Amygdala (tissue), 56 donors: ENCODE results near the gene CNR2.
A peak's percentile ranks its signal among the peaks of the same experiment; 100 is the strongest.
"Not testable (repeated sequence)": the region's sequence is repeated elsewhere in the genome, so short reads cannot be mapped to it uniquely, and the experiment has no call there.

Experiments used
- DNase-seq, 56 donors: peaks; one replicate each; lab custom pipeline; 2025; lab: John Stamatoyannopoulos, UW

Gene CNR2

DNA sequence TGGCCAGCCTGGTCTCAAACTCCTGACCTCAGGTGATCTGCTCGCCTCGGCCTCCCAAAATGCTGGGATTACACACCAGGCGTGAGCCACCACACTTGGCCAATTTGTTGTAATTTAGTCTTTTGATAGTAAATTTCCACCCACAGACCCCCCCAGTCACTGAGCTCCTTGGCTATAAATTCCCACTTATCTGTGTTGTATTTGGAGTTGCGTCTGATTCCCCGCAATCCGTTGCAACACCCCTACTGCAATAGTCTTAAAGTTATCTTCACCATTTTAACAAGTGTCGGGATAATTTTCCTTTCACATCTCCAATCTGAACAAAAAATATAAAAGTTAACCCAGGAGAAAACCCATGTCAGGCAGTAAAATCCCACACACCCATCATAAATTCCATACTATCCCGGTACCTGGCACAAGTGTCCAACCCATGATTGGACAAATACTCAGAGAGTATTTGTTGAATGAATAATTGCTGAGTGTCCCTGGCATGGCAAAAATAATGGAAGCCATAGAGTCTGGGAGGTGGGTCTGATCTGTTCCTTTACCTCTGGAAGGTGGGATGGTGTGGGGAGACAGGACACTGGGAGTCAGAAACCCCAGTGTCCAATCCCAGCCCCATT is 9.3 kb upstream of the CNR2 start:
- no peak for DNase-seq

DNA sequence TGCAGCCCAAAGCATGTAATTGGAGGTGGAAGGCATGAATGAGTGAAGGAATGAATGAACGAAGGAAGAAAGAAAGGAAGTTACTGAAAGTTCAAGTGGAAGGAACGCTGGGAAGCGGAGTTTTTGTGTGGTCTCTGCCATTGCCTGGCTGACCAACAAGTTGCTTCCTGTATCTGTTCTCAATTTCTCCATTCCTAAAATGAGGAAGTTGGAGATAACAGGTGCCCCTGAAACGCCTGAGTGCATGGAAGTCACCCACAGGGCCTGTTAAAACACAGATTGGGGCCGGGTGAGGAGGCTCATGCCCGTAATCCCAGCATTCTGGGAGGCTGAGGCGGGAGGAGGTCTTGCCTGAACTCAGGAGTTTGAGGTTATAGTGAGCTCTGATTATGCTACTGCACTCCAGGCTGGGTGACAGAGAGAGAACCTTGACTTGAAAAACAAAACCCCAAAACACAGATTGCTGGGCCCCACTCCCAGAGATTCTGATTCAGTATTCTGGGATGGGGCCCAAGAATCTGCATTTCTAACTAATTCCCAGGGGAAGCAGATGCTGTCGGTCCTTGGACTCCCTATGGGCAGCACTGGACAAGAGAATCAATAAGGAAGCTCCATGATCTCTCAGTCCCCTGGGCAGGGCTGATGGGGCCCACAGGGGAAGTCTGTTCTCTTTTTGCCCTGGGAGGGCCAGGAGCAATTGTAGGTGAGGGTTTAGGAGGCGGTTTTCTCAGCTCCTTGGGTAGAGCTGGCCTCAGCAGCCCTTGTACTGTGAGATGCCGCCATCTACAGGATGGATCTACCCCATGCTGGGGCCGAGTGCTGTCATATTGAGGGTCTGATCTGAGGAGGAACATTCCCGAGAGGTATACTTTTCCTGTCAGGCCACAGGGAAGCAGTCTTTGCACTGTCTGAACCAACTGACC is 3.3 kb upstream of the CNR2 start:
- DNase-seq: peak in 25 of 56 donors; percentile 0 to 47 (median 15)

DNA sequence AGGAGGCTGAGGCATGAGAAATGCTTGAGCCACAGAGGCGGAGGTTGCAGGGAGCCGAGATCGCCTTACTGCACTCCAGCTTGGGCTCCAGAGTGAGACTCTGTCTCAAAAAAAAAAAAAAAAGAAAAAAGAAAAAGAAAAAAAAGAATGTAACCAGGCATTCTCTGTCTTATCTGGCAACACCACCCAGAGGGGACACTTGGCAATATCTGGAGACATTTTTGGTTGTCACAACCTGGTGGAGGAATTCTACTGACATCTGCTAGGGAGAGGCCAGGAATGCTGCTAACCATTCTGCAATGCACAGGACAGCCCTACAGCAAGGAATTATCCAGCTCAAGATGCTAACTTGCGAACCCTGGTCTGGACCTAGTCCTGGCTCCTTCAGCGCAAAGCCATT is 2.3 kb upstream of the CNR2 start:
- no peak for DNase-seq

DNA sequence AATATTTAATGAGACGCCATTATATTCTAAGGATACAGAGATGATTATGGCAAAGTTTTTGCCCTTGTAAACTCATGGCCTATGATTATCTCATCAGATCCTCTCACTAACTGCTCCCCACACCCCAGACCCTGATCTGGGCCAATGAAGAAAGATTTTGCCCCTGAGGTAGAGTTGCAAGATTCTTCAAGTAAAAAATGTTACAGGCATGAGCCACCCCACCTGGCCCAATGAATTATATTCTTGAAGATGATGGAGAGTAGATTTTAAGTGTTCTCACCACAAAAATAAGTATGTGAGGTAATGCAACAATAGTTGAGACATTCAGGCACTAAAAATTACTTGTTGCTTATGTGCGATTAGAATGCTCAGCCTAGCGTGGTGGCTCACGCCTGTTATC is 1.8 kb upstream of the CNR2 start:
- DNase-seq: no peak

DNA sequence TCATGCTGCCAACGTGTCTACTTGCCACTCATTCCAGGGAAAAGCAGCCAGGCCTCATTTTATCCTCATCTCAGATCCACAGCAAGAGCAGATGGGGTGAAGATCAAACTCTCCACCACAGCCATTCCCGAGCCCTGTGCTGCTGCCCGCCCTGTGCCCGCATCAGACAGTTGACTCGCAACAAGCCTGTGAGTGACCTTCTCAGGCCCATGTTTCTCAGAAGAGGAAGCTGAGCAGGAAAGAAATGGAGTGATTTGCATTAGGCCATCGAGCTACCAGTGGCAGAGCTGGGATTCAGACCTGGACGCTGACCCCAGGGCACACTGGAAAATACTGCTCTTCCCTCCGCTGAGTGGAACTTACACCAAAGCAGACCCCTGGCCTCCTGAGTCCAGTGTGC is 1.2 kb downstream of the CNR2 start:
- DNase-seq: no peak

DNA sequence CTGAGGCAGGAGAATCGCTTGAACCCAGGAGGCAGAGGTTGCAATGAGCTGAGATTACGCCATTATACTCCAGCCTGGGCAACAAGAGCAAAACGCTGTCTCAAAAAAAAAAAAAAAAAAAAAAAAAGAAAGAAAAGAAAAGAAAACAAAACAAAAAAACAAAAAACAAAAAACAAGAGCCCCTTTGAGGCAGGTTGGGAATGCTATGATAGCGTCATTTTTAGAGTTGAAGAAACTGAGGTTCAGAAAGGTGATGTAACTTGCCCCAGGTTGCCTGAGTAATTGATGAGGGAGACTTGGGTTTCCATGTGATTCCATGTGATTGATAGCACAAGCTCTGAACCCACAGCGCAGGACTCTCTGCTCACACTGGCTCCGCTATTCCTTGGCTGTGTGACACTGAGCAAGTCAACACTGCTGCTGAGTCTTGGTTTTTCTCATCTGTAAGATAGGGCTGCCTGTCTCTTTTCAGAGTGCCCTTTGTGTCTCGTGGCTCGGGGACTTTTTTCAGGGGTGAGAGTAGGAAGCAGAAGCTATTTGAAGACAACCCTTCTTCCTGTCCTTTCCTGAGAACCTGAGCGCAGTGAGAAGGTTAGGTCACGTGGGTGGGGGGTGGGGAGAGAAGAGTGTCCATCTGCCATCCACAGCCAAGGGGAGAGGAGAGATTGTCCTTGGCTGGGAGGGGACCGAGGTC is 2.5 kb downstream of the CNR2 start:
- no peak for DNase-seq

DNA sequence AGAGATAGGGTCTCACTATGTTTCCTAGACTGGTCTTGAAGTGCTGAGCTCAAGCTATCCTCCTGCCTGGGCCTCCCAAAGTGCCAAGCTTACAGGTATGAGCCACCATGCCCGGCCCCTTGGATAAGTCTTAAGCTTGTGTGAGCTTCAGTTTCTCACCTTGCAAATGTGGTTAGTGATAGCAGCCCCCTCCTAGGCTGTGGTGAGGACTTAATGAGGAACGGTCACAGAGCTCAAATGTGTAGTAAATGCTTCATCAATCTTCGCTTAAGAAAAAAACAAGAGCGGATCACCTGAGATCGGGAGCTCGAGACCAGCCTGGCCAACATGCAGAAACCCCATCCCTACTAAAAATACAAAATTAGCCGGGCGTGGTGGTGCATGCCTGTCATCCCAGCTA is 3.0 kb downstream of the CNR2 start:
- DNase-seq: no peak

DNA sequence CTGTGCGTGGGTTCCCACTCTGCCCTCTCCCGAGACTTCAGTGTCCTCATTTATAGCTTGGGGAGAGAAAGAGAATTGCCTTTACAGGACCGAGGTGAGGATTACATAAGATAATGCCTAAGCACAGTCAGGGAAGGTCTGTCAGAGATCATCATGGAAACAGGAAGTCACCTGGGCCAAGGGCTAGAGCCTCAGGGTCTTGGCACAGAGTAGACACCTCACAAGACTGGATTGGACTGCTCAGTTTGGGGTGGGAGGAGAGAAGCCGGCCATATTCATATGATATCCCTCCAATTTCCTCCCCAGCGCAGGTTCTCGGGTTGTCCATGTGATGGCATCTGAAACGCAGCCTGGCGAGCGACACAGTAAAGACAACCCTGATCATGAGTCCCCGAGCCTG is 3.8 kb downstream of the CNR2 start:
- DNase-seq: no peak

DNA sequence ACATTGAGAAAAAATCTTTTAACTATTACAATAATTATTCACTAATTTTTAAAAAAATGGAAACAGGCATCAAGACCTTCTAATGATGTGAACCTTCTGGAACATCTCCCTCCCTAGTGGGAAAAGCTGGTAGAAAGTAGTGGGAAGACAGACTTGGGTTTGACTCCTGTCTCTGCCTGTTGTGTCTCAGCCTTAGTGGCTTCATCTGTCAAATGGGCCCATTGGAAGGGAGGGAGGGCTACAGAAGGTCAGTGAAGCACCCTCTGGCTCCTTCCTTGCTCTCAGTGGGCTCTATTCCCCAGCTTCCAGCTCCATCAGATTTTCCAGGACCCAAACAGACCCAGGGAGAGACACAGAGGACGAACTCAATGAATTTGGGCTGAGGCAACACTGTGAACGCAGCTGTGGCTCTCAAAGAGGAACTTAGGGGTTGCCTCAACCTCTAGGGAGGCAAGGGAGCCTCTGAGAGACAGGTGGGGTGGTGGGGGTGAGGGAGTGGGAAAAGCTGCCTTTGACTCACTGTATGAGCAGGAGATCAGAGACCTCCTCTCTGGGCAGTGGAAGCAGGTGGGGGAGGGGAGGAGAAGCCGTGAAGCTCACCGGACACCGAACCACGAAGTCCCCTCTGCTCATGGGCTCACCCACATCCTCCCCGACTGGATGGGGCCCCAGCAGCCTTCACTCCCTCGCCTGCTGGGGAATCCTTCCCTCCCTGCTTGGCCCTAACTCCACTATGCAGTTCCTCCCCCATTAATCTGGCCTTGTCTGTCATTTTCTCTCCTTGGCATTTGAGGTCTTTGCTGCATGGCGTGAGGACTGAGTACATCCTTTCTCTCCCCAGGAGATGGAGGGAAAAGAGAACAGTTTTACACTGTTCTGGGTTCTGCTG is 4.5 kb downstream of the CNR2 start:
- DNase-seq: no peak

DNA sequence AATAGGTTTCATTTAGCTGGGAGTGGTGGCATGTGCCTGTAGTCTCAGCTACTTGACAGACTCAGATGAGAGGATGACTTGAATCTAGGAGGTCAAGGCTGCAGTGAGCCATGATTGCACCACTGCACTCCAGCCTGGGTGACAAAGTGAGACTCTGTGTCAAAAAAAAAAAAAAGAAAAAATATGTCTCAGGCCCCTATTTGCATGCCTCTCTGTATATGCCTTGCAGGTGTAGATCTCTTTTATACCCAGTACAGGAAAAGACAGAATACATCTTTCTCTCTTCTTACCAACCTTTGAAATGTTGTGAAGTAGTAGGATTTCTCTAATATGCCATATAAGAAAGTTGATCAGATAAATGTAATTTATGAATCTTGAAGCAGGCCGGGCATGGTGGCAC is 6.4 kb downstream of the CNR2 start:
- DNase-seq: no peak

DNA sequence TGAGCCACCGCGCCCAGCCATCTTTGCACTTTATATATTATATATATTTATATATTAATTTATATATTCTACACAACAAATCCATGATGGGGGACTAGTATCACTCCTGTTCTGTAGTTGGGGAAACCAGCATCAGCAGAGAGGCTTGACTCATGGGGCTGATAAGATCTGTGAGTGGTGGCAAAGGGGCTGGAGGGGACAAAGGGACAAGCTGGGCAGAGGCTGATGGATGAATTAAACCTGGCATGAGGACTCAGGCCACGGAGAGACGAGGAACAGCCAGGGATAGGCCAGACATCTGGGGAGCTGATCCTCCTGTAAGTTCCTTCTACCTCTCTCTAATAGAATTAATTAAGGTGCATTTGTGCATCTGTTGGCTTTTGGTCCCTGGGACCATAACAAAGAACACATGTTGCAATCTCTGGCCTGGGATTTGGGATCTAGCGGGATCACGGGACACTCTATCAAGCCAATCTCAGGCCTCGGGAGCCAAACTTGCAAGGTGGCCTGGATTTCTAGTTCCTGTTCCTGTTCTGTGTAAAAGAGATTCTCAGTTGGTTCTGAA is 7.6 kb downstream of the CNR2 start:
- no peak for DNase-seq

DNA sequence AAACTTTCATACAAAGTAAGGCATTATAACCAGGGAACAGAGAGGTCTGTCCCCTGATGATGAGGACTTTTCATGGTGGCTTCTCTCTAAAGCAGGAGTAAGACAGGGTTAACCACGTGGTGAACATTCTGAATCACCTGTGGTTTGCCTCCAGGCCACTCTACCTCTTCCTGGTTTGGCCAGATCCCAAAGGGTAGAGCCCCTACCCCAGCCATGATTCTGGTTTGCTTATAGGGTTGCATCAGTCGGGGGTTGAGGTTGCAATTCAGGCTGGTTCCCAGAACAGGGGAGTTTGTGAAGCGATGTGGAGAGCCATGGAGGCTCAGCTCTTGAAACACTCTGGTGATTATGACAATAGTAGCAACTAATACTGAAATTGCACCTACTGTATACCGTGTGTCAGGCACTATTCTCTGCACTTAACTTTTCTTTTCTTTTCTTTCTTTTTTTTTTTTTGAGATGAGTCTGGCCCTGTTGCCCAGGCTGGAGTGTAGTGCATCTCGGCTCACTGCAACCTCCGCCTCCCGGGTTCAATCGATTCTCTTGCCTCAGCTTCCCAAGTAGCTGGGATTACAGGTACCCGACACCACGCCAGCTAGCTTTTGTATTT is 8.3 kb downstream of the CNR2 start:
- DNase-seq: no peak

DNA sequence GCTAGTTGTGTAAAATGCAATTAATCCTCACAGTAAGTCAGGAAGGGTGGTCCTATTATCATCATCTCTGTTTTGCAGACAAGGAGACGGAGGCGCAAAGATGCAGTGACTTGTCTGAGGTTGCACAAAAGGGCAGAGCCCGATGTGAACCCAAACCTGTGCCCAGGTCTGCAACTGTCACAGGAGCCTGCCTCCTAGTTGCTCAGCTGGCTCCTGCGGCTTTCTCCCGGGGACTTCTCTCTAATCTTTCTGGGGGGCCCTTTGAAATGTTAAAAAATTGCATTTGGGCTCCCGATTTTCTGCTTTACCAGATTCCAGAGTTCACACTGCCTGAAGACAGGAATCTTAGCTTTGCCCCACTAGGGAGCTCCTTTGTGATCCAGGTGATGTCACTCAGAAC is 9.4 kb downstream of the CNR2 start:
- DNase-seq: no peak

DNA sequence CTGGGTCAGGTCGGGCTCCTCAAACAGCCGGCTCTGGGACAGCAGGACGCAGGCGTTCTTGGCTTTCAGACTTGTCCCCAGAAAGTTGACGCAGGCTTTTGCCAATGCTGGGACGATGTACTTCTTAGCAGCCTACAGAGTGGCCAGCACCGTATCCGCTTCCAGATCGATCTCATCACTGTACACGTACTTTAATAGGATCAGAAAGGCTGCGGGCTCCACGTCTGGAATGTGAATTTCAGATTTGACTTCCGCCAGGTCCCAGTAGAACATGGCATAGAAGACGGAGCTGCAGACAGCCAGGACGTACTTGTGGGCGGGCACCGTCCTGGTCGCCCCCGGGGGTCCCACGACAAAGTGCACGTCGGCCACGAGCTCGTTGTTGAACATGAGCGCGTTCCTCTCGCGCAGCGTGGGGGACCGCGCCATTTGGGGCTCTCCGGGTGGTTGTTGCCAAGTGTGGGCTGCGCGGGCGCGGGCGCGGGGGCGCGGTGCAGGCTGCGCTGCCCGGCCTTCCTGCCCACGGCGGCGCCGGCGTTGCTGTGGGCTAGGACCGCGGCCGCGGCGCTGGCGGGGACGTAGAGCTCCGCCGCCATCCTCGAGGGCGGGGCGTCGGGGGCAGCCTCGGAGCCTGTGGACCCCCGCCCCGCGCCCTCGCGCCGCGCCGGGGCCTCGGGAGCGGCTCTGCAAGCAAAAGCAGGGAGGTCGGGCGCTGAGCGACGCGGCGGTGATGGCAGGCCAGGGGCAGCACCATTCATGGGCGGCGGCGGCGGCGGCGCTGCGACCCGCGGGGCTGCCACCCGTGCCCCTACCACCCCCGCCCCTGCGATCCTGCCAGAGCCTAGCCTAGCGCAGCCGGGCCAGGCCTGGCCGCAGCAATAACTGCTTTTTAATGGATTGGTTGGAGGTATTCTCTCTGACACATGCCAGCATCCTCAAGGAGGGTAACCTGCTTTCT is 10.6 kb downstream of the CNR2 start:
- DNase-seq: peak in 2 of 56 donors; percentile 8 to 27

DNA sequence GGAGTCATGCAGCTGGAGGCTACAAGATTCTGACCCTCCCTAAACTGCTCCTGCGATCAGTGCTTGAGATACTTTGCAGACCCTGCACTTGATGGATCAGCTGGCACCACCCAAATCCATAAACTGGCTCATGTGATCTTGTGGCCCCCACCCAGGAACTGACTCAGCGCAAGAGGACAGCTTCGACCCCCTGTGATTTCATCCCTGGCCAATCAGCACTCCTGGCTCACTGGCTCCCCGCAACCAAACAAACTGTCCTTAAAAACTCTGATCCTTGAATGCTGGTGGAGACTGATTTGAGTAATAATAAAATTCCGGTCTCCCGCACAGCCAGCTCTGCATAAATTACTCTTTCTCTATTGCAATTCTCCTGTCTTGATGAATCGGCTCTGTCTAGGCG is 13.1 kb downstream of the CNR2 start:
- not testable (repeated sequence) for DNase-seq

DNA sequence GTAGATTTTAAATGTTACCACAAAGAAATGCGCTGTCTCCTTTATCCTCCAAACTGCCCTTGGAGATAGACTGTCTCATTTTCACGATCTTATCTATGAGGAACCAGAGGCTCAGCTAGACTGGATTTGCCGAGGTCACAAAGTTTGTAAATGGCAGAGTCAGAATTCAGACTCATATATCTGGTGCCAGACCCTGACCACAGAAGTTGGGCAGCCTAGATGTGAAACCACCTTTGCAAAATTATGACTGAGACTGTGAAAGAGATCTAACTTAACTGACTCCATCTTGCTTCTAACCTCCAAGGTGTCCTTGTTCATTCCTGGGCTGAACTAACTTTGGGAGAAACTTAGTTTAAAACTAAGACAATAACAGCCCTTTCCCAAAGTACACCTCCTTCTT is 14.1 kb downstream of the CNR2 start:
- DNase-seq: no peak

DNA sequence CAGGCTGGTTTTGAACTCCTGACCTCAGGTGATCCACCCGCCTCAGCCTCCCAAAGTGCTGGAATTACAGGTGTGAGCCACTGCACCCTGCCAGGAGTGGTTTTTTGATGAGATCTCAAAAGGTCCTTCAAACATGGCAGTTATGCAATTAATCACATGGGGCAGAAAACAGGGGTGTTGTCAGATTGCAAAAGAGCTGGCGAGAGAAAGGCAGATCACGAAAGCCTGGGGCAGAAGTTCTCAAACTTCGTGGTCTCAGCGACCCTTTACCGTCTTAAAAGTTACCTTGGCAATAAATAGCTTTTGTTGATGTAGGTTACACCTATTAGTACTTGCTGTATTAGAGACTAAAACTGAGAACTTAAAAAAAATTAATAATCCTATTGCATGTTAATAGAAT is 16.1 kb downstream of the CNR2 start:
- DNase-seq: no peak

DNA sequence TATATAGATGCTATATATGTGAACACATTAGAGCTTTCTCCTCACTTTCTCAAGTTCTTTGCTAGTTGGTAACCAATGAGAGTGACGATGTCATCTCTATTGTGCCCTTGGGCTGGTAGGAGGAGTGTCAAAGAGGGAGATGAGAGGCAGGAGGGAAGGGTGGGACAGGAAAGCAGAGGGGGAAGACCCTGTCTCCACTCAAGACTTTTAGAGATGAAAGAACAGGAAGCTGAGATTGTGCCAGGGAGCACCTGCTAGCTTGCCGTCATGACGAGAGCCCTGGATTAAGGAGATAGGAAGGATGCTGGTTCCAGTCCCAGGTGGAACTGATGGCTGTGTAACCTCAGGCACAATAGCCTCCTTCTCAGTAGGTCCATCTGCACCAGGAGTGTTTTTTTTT is 16.7 kb downstream of the CNR2 start:
- DNase-seq: no peak

DNA sequence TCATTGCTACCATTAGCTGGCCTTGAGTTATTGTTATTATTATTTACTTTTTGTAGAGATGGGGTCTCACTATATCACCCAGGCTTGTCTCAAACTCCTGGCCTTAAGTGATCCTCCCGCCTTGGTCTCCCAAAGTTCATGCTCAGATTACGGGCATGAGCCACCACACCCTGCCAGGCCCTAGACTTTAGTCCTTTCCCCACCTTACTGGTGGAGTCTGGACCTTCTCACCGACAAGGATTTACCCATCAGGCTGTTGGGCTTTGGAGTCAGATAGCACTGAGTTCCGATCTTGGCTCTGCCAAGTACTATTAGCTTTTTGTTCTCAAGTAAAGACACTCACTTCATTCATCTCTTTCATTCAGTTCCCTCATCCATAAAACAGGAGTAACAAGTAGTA is 17.2 kb downstream of the CNR2 start:
- no peak for DNase-seq
